ENCODE data around the gene ENTPD1. TPM values are rescaled to one million over a fixed set of nuclear protein-coding genes. Genes with fewer than 3 reads are reported as not detected.

The ENTPD1 gene
- total RNA-seq, 1 experiment from 2014 or later = 0.17 TPM

- DNase-seq (ENCODE audit: low read depth) = no peak
Observed at GRCh38 chr10:95831076-95831475, 75.1 kb downstream of the ENTPD1 start.

GRCh38 chr10:95831515-95831914 lies 75.6 kb downstream of the ENTPD1 start:
- DNase-seq (ENCODE audit: low read depth) = no peak

GRCh38 chr10:95832216-95833041 lies 76.5 kb downstream of the ENTPD1 start:
- DNase-seq (ENCODE audit: low read depth) = no peak

GRCh38 chr10:95833042-95833610 lies 77.2 kb downstream of the ENTPD1 start:
- DNase-seq (ENCODE audit: low read depth) = no peak

GRCh38 chr10:95834406-95834805 lies 78.4 kb downstream of the ENTPD1 start:
- no peak for DNase-seq (ENCODE audit: low read depth)

- DNase-seq (ENCODE audit: low read depth) = no peak
Observed at GRCh38 chr10:95835149-95835860, 79.3 kb downstream of the ENTPD1 start.

- DNase-seq (ENCODE audit: low read depth) = no peak
Observed at GRCh38 chr10:95835911-95836310, 79.9 kb downstream of the ENTPD1 start.

GRCh38 chr10:95836610-95837355 lies 80.8 kb downstream of the ENTPD1 start:
- DNase-seq (ENCODE audit: low read depth) = no peak

GRCh38 chr10:95837356-95837776 lies 81.4 kb downstream of the ENTPD1 start:
- no peak for DNase-seq (ENCODE audit: low read depth)

GRCh38 chr10:95837783-95838182 lies 81.8 kb downstream of the ENTPD1 start:
- DNase-seq (ENCODE audit: low read depth) = no peak

GRCh38 chr10:95840121-95840520 lies 84.2 kb downstream of the ENTPD1 start:
- DNase-seq (ENCODE audit: low read depth) = no peak

- no peak for DNase-seq (ENCODE audit: low read depth)
Observed at GRCh38 chr10:95840681-95841080, 84.7 kb downstream of the ENTPD1 start.

- peak; percentile 27 for DNase-seq (ENCODE audit: low read depth)
Observed at GRCh38 chr10:95841661-95842498, 85.9 kb downstream of the ENTPD1 start.

GRCh38 chr10:95845411-95845810 lies 89.4 kb downstream of the ENTPD1 start:
- DNase-seq (ENCODE audit: low read depth) = no peak

- no peak for DNase-seq (ENCODE audit: low read depth)
Observed at GRCh38 chr10:95847007-95847406, 91.0 kb downstream of the ENTPD1 start.

GRCh38 chr10:95848841-95849240 lies 92.9 kb downstream of the ENTPD1 start:
- no peak for DNase-seq (ENCODE audit: low read depth)

GRCh38 chr10:95850791-95851190 lies 94.8 kb downstream of the ENTPD1 start:
- DNase-seq (ENCODE audit: low read depth) = no peak

GRCh38 chr10:95860166-95860940 lies 104.4 kb downstream of the ENTPD1 start:
- no peak for DNase-seq (ENCODE audit: low read depth)

- no peak for DNase-seq (ENCODE audit: low read depth)
Observed at GRCh38 chr10:95861386-95861785, 105.4 kb downstream of the ENTPD1 start.

Measured in Daoy (cell line).